ENCODE measurements around the gene NDUFA12. TPM values are rescaled to one million over a fixed set of nuclear protein-coding genes. Genes with fewer than 3 reads are reported as not detected.

The NDUFA12 gene
- total and polyA plus RNA-seq, 2 of the 13 experiments (the other 11 are each of a cell fraction or from before 2014, with no cell fraction given), result 101 to 173 TPM

DNA sequence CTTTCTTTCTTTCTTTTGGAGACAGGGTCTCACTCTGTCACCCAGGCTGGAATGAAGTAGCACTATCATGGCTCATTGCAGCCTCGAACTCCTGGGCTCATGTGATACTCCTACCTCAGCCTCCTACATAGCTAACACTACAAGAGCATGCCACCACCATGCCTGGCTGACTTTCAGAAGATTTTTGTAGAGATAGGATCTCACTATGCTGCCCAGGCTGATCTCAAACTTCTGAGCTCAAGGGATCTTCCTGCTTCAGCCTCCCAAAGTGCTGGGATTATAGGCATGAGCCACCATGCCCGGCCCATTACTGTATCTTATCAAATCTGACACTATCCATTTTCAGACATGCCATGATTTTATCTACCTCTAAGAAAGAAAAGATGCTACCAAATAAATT, 31.6 kb downstream of the NDUFA12 start:
- DNase-seq (ENCODE audit: low spot score) (no peak), ATAC-seq (no peak), FAIRE-seq (no peak)
- H3K4me2 ChIP-seq (ENCODE audit: low read depth, low read length), result no peak overlapping the region
- no peaks in the 10 kb centered on the region for H3K9me3 ChIP-seq (ENCODE audit: low read length)
- intact Hi-C loops (cut with micrococcal nuclease; ENCODE audit: unreplicated experiment) (no loop called here), in situ Hi-C loops (cut with HindIII; ENCODE audit: extremely low pct_ligation_motif_present, low pct_unique_long_range_greater_than_20kb) (no loop called here)
- H3K9ac ChIP-seq (ENCODE audit: insufficient read depth, low read depth, low read length), result no peak overlapping the region
- no peaks in the 10 kb centered on the region for H3K27me3 ChIP-seq (ENCODE audit: control insufficient read depth in 1 of 2, insufficient read depth in 2 of 2, low read length in 2 of 2)
- H3K4me3 ChIP-seq (replicated peaks in 1 of 3; ENCODE audit: insufficient read depth in 1 of 3, low read depth in 2 of 3, low read length in 3 of 3), result no peak overlapping the region
- ChIA-PET CTCF (ENCODE audit: low intra/inter-chr PET ratio, low total read pairs) (no interaction called here), POLR2A (no interaction called here)
- H3K36me3 ChIP-seq (replicated peaks in 1 of 2; ENCODE audit: control insufficient read depth in 1 of 2, insufficient read depth in 2 of 2, low read length in 2 of 2), result peaks cover 2 to 10% of the 10 kb centered on the region in 2 experiments; a peak in 4 of 5 replicates
- no TSS peak for BruUV-seq (replicated peaks)
- H3K27ac ChIP-seq (ENCODE audit: extremely low read length, insufficient read depth, low read length), result no peak overlapping the region
- no peaks in the 10 kb centered on the region for H3K4me1 ChIP-seq (ENCODE audit: insufficient read depth, low read length)
- WGBS (ENCODE audit: low lambda C conversion rate), result 94% methylated on average over 2 of the region's 2 CpGs
- no peaks in the 10 kb centered on the region for H4K20me1 ChIP-seq (ENCODE audit: insufficient read depth, low read length)
- H3K79me2 ChIP-seq (ENCODE audit: insufficient read depth, low read length), result no peaks in the 10 kb centered on the region
- H2AFZ ChIP-seq (ENCODE audit: low read length), result no peak overlapping the region
- TF ChIP-seq ZBTB49 (CRISPR knock-in tag; IDR thresholded peaks at IDR 0.05; ENCODE audit: borderline replicate concordance), result no peak
- TF ChIP-seq KDM5B (CRISPR knock-in tag; IDR thresholded peaks at IDR 0.05; ENCODE audit: borderline replicate concordance), result no peak
- no peak for TF ChIP-seq REXO4 (CRISPR knock-in tag; IDR thresholded peaks at IDR 0.05; ENCODE audit: borderline replicate concordance)
- TF ChIP-seq, protein P1, sequence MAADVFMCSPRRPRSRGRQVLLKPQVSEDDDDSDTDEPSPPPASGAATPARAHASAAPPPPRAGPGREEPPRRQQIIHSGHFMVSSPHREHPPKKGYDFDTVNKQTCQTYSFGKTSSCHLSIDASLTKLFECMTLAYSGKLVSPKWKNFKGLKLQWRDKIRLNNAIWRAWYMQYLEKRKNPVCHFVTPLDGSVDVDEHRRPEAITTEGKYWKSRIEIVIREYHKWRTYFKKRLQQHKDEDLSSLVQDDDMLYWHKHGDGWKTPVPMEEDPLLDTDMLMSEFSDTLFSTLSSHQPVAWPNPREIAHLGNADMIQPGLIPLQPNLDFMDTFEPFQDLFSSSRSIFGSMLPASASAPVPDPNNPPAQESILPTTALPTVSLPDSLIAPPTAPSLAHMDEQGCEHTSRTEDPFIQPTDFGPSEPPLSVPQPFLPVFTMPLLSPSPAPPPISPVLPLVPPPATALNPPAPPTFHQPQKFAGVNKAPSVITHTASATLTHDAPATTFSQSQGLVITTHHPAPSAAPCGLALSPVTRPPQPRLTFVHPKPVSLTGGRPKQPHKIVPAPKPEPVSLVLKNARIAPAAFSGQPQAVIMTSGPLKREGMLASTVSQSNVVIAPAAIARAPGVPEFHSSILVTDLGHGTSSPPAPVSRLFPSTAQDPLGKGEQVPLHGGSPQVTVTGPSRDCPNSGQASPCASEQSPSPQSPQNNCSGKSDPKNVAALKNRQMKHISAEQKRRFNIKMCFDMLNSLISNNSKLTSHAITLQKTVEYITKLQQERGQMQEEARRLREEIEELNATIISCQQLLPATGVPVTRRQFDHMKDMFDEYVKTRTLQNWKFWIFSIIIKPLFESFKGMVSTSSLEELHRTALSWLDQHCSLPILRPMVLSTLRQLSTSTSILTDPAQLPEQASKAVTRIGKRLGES (CRISPR knock-in tag; IDR thresholded peaks at IDR 0.05; ENCODE audit: borderline replicate concordance), result no peak
- TF ChIP-seq, protein P2, sequence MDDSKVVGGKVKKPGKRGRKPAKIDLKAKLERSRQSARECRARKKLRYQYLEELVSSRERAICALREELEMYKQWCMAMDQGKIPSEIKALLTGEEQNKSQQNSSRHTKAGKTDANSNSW (CRISPR knock-in tag; IDR thresholded peaks at IDR 0.05; ENCODE audit: borderline replicate concordance), result no peak
- TF ChIP-seq KDM1A (CRISPR knock-in tag; IDR thresholded peaks at IDR 0.05), result no peak
- TF ChIP-seq, protein P3, sequence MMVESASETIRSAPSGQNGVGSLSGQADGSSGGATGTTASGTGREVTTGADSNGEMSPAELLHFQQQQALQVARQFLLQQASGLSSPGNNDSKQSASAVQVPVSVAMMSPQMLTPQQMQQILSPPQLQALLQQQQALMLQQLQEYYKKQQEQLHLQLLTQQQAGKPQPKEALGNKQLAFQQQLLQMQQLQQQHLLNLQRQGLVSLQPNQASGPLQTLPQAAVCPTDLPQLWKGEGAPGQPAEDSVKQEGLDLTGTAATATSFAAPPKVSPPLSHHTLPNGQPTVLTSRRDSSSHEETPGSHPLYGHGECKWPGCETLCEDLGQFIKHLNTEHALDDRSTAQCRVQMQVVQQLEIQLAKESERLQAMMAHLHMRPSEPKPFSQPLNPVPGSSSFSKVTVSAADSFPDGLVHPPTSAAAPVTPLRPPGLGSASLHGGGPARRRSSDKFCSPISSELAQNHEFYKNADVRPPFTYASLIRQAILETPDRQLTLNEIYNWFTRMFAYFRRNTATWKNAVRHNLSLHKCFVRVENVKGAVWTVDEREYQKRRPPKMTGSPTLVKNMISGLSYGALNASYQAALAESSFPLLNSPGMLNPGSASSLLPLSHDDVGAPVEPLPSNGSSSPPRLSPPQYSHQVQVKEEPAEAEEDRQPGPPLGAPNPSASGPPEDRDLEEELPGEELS (CRISPR knock-in tag; IDR thresholded peaks at IDR 0.05), result no peak
- no peak for TF ChIP-seq RARA (CRISPR knock-in tag; IDR thresholded peaks at IDR 0.05)
- TF ChIP-seq MAF1 (CRISPR knock-in tag; IDR thresholded peaks at IDR 0.05; ENCODE audit: borderline replicate concordance), result no peak
- TF ChIP-seq HES4 (CRISPR knock-in tag; IDR thresholded peaks at IDR 0.05; ENCODE audit: borderline replicate concordance), result no peak
- TF ChIP-seq TFAP4 (IDR thresholded peaks at IDR 0.05; ENCODE audit: borderline replicate concordance, low read depth), result no peak
- no peak for TF ChIP-seq ZFY (CRISPR knock-in tag; IDR thresholded peaks at IDR 0.05)
- TF ChIP-seq, protein P4, sequence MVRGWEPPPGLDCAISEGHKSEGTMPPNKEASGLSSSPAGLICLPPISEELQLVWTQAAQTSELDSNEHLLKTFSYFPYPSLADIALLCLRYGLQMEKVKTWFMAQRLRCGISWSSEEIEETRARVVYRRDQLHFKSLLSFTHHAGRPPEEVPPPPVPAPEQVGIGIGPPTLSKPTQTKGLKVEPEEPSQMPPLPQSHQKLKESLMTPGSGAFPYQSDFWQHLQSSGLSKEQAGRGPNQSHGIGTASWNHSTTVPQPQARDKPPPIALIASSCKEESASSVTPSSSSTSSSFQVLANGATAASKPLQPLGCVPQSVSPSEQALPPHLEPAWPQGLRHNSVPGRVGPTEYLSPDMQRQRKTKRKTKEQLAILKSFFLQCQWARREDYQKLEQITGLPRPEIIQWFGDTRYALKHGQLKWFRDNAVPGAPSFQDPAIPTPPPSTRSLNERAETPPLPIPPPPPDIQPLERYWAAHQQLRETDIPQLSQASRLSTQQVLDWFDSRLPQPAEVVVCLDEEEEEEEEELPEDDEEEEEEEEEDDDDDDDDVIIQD (CRISPR knock-in tag; IDR thresholded peaks at IDR 0.05; ENCODE audit: low read depth), result no peak
- TF ChIP-seq PRPF4 (IDR thresholded peaks at IDR 0.05; ENCODE audit: low read depth, low read length, poor library complexity, severe bottlenecking), result no peak
